Uterus (tissue), 4 donors: ENCODE data around the gene ARV1. TPM values are rescaled to one million over a fixed set of nuclear protein-coding genes. Genes with fewer than 3 reads are reported as not detected.
A peak's percentile ranks its signal among the peaks of the same experiment; 100 is the strongest.

Experiments used
- DNase-seq, 2 donors: peaks; one replicate each; pipeline ENCODE4 v3.0.0-alpha.2; 2019 to 2020
- H3K27ac ChIP-seq, 2 donors: fragments of 200-600 bp; sonication (generic); 1 replicate in 1 of 2; 2 replicates in 1 of 2; pipeline ENCODE4 v1.5.1; 2016 to 2018
- H3K27me3 ChIP-seq, 2 donors: fragments of 200-600 bp; sonication (generic); one replicate each; pipeline ENCODE4 v1.5.1; 2018 to 2019; ENCODE audit warnings: control low read depth in 1 of 2
- H3K36me3 ChIP-seq, 2 donors: fragments of 200-600 bp; sonication (generic); one replicate each; pipeline ENCODE4 v1.5.1; 2019; ENCODE audit warnings: control low read depth in 1 of 2
- H3K4me1 ChIP-seq, 2 donors: fragments of 200-600 bp; sonication (generic); one replicate each; pipeline ENCODE4 v1.5.1; 2018 to 2019; ENCODE audit warnings: control low read depth in 1 of 2
- H3K4me3 ChIP-seq, 2 donors: fragments of 200-600 bp; sonication (generic); 1 replicate in 1 of 2; 2 replicates in 1 of 2; pipeline ENCODE4 v1.5.1; 2018 to 2019; ENCODE audit warnings: mild to moderate bottlenecking in 1 of 2
- H3K9me3 ChIP-seq, 2 donors: fragments of 200-600 bp; sonication (generic); one replicate each; pipeline ENCODE4 v1.5.1; 2019; ENCODE audit warnings: control low read depth in 1 of 2
- CTCF ChIP-seq, 4 experiments: fragments of 200-600 bp in 2 of 4; fragments of 450-650 bp in 2 of 4; sonication (generic) in 2 of 4; IDR thresholded peaks; one replicate each; pipeline ENCODE4 v1.5.1; 2016 to 2019; ENCODE audit warnings: antibody characterized with exemption in 4 of 4, mild to moderate bottlenecking in 2 of 4, moderate library complexity in 1 of 4
- POLR2A ChIP-seq, 2 donors: fragments of 450-650 bp; IDR thresholded peaks; one replicate each; pipeline ENCODE4 v1.6.1; 2016; ENCODE audit warnings: antibody characterized with exemption in 2 of 2, mild to moderate bottlenecking in 1 of 2, moderate library complexity in 1 of 2
- intact Hi-C: fragments of 100-400 bp; cut with DNase I; formaldehyde crosslinking; loops from one replicate; pipeline ENCODE4 v1.15.1; 2023; ENCODE audit warnings: low total_unique reads
- total RNA-seq, 4 donors: library from RNA; depleted of rRNA in 3 of 4; stranded (reverse); fragments of >200 nt in 3 of 4; gene quantifications; one replicate each; pipeline versions ENCODE4 v1.1.0 to v1.2.4, GENCODE V29; 2014 to 2023
- donor health status: DM: yes; HTN: yes; CAD: no.

The ARV1 gene
- total RNA-seq, 4 donors from 2014 or later: 3.6 to 15.9 (median 13.5) TPM

DNA sequence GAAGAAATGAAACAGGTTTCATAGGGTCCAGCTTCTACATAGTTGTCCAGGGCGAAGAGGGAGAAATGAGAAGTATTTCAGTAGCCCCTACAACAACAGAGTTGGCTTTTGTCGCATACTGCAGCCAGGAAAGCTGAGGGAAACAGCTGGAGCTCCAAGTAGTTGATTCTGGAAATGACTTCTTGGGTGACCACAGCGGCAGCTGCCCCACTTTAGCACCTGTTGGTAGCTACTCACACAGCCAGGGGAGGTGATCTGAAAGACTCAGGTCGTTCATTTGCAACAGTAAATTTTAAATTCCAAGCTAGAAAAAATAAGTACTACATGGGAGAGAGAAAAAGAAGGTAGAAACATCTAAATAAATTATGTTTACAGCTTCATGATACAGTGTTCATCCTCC lies 2.5 kb upstream of the ARV1 start:
- H3K9me3 ChIP-seq: no peaks in the 10 kb centered on the region
- TF ChIP-seq CTCF (IDR thresholded peaks at IDR 0.05) (no peak), POLR2A (IDR thresholded peaks at IDR 0.05) (no peak)
- no peaks in the 10 kb centered on the region for H3K36me3 ChIP-seq
- intact Hi-C loops: no loop called here
- DNase-seq: no peak
- no peak overlapping the region for H3K27ac ChIP-seq
- peaks cover 4 to 8% of the 10 kb centered on the region in 2 donors for H3K4me1 ChIP-seq
- H3K27me3 ChIP-seq: no peaks in the 10 kb centered on the region
- H3K4me3 ChIP-seq: no peak overlapping the region

- no peak for DNase-seq
- Histone ChIP-seq H3K4me3 (peak overlapping the region; percentile 59 to 90), H3K27me3 (no peaks in the 10 kb centered on the region), H3K9me3 (no peaks in the 10 kb centered on the region), H3K27ac (peak overlapping the region in 1 of 2 donors; percentile 51), H3K4me1 (peaks cover 4 to 8% of the 10 kb centered on the region in 2 donors), H3K36me3 (no peaks in the 10 kb centered on the region)
- intact Hi-C loops: no loop called here
- TF ChIP-seq POLR2A (IDR thresholded peaks at IDR 0.05): no peak
- TF ChIP-seq CTCF (IDR thresholded peaks at IDR 0.05): no peak
Measured at GRCh38 chr1:230976825-230977747, 1.8 kb upstream of the ARV1 start.

- DNase-seq: peak; percentile 17 to 38
- Histone ChIP-seq H3K9me3 (no peaks in the 10 kb centered on the region), H3K27ac (peak overlapping the region in 1 of 2 donors; percentile 51), H3K4me3 (peak overlapping the region; percentile 59 to 90), H3K27me3 (no peaks in the 10 kb centered on the region), H3K36me3 (no peaks in the 10 kb centered on the region), H3K4me1 (peaks cover 4 to 8% of the 10 kb centered on the region in 2 donors)
- intact Hi-C loops: no loop called here
- TF ChIP-seq CTCF (IDR thresholded peaks at IDR 0.05) (no peak), POLR2A (IDR thresholded peaks at IDR 0.05) (no peak)
Measured at GRCh38 chr1:230977761-230978490, 968 bp upstream of the ARV1 start.

- peaks cover 4 to 8% of the 10 kb centered on the region in 2 donors for H3K4me1 ChIP-seq
- no peaks in the 10 kb centered on the region for H3K9me3 ChIP-seq
- no peaks in the 10 kb centered on the region for H3K27me3 ChIP-seq
- intact Hi-C loops: no loop called here
- H3K36me3 ChIP-seq: no peaks in the 10 kb centered on the region
- DNase-seq: no peak
- H3K27ac ChIP-seq: peak overlapping the region; percentile 46 to 57
- TF ChIP-seq CTCF (IDR thresholded peaks at IDR 0.05): no peak
- no peak for TF ChIP-seq POLR2A (IDR thresholded peaks at IDR 0.05)
- H3K4me3 ChIP-seq: peak overlapping the region; percentile 59 to 90
Measured at GRCh38 chr1:230979389-230979716, 459 bp downstream of the ARV1 start.

DNA sequence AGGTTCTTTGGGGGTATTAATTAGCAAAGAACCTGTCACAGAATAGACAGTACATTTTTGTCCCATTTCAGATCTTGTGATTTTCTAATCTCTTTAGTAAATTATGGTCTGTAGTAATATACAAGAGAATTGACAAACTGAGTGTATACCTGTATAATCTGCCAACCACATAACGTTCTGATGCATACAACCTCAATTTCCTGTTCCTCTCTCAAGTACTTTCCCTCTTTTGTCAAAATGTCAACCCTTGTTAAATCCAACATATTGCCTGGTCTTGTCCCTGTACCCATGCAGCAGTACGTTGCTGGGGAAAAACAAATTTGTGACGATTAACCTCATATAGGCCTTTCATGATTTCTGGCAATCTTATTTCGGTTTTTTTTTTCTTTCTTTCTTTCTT lies 1.1 kb downstream of the ARV1 start:
- Histone ChIP-seq H3K9me3 (no peaks in the 10 kb centered on the region), H3K4me3 (no peak overlapping the region), H3K27ac (no peak overlapping the region), H3K36me3 (no peaks in the 10 kb centered on the region), H3K4me1 (peaks cover 4 to 8% of the 10 kb centered on the region in 2 donors), H3K27me3 (no peaks in the 10 kb centered on the region)
- intact Hi-C loops: no loop called here
- TF ChIP-seq POLR2A (IDR thresholded peaks at IDR 0.05) (no peak), CTCF (IDR thresholded peaks at IDR 0.05) (no peak)
- no peak for DNase-seq
